CD4-positive, alpha-beta T cell treated with Interleukin-2 at 100 ng/mL for 4 hours (primary cell): ENCODE data around the gene LRP4.
"Not testable (repeated sequence)": the region's sequence is repeated elsewhere in the genome, so short reads cannot be mapped to it uniquely, and the experiment has no call there.

Experiments
- DNase-seq: peaks from one replicate; pipeline ENCODE4 v3.0.0-alpha.2; 2020; ENCODE audit warnings: low spot score

The LRP4 gene

GRCh38 chr11:46918083-46918787 lies at the start of gene LRP4:
Gene LRP4, minus strand, starts transcription at chr11:46918550. Its CDS starts 171 bp downstream, at chr11:46918379.
- peak; percentile 8 for DNase-seq

- no peak for DNase-seq
Observed at GRCh38 chr11:46967962-46968361, 49.6 kb upstream of the LRP4 start.

GRCh38 chr11:46966773-46967172 lies 48.4 kb upstream of the LRP4 start:
- no peak for DNase-seq

GRCh38 chr11:46963844-46964243 lies 45.5 kb upstream of the LRP4 start:
- no peak for DNase-seq

- DNase-seq = not testable (repeated sequence)
Observed at GRCh38 chr11:46961886-46962285, 43.5 kb upstream of the LRP4 start.

- no peak for DNase-seq
Observed at GRCh38 chr11:46961041-46961440, 42.7 kb upstream of the LRP4 start.

- DNase-seq = no peak
Observed at GRCh38 chr11:46958777-46959176, 40.4 kb upstream of the LRP4 start.

- DNase-seq = no peak
Observed at GRCh38 chr11:46953093-46953492, 34.7 kb upstream of the LRP4 start.

GRCh38 chr11:46952553-46952952 lies 34.2 kb upstream of the LRP4 start:
- DNase-seq = no peak

GRCh38 chr11:46951864-46952263 lies 33.5 kb upstream of the LRP4 start:
- no peak for DNase-seq

GRCh38 chr11:46949297-46949696 lies 30.9 kb upstream of the LRP4 start:
- DNase-seq = no peak

- no peak for DNase-seq
Observed at GRCh38 chr11:46948378-46949131, 30.2 kb upstream of the LRP4 start.

- no peak for DNase-seq
Observed at GRCh38 chr11:46947399-46948077, 29.2 kb upstream of the LRP4 start.

- no peak for DNase-seq
Observed at GRCh38 chr11:46944356-46945075, 26.2 kb upstream of the LRP4 start.

GRCh38 chr11:46942172-46942571 lies 23.8 kb upstream of the LRP4 start:
- DNase-seq = no peak

- peak; percentile 92 for DNase-seq
Observed at GRCh38 chr11:46936138-46937110, 18.1 kb upstream of the LRP4 start, which contains the start of gene CSTPP1. Gene CSTPP1, plus strand, starts transcription at chr11:46936761. Its CDS starts 45 bp downstream, at chr11:46936806.

GRCh38 chr11:46930089-46930488 lies 11.7 kb upstream of the LRP4 start:
- peak; percentile 54 for DNase-seq

GRCh38 chr11:46928701-46929100 lies 10.4 kb upstream of the LRP4 start:
- DNase-seq = not testable (repeated sequence)

- DNase-seq = not testable (repeated sequence)
Observed at GRCh38 chr11:46927928-46928327, 9.6 kb upstream of the LRP4 start.

GRCh38 chr11:46920755-46921154 lies 2.4 kb upstream of the LRP4 start:
- DNase-seq = no peak
